ENCODE data around the gene TADA2B. TPM values are rescaled to one million over a fixed set of nuclear protein-coding genes. Genes with fewer than 3 reads are reported as not detected.
A peak's percentile ranks its signal among the peaks of the same experiment; 100 is the strongest.

TADA2B gene
- polyA plus RNA-seq, 2 of the 4 experiments (the other 2 are of a cell fraction) = 6.7 to 10.8 TPM

DNA sequence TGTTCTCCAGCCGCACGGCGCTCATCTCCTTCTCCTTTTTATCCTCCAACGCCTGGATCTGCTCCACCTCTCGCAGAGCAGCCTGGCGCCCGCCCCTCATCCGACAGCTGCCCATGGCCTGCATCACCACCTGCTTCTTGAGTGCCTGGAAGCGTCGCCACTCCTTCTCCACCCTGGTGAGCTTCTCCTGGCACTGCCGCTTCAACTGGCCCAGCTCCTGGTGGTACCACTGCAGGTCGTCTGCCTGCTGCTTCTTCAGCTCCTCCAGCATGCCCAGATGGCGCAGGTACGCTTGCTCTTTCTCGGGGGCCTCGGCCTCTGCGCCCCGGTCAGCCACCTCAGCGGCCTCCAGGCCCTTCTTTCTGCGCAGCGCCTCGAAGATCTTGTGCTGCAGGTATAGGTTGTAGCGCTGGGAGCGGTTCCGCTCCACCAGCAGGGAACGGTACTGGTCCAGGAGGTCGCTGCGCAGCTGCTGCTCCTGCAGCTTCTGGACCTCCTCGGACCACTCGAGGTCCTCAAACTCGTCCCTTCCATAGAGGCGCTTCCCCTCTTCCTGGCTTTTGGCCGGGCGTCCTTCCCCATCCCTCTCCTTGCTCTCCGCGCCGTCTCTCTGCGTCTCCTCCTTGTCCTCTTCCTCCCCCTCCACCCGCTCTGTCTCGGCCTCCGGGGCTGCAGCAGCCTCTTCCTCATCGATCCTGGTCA is 1.2 kb upstream of the TADA2B start:
- ATAC-seq (no peak), DNase-seq (ENCODE audit: low read depth in 1 of 2, low spot score in 1 of 2) (no peak), FAIRE-seq (no peak)
- Histone ChIP-seq H3K4me3 (peak overlapping the region; percentile 85), H3K27ac (peak overlapping the region; percentile 67 to 82; a peak in 5 of 6 replicates), H3K4me1 (peaks cover 12% of the 10 kb centered on the region), H3K9me3 (no peaks in the 10 kb centered on the region), H3K4me2 (peak overlapping the region; percentile 97)
- 61% methylated on average over 32 of the region's 42 CpGs for WGBS (ENCODE audit: missing lambda C conversion rate)
- ChIA-PET POLR2A (interaction anchor here (1.1 to 2.9 kb wide), 2 partner anchors 26 to 133 kb away, joined by 4 to 19 read pairs; partner anchors contain the start of gene GRPEL1), CTCF (interaction anchor here (0.9 to 4.3 kb wide), 10 partner anchors 8 to 324 kb away, joined by 3 to 26 read pairs (median 4); no protein-coding TSS in a partner anchor)
- TF ChIP-seq ESRRA (IDR thresholded peaks at IDR 0.05; ENCODE audit: borderline replicate concordance, low read length) (no peak), HES2 (IDR thresholded peaks at IDR 0.05) (no peak), RCOR1 (IDR thresholded peaks at IDR 0.05; ENCODE audit: low read depth, low read length) (no peak), FOXS1 (CRISPR knock-in tag; IDR thresholded peaks at IDR 0.05) (no peak), BHLHE40 (IDR thresholded peaks at IDR 0.05; ENCODE audit: low read depth, low read length) (no peak), RAD21 (conservative IDR thresholded peaks at IDR 0.05 in 1 of 2, IDR thresholded peaks at IDR 0.05 in 1 of 2) (no peak), RFX5 (IDR thresholded peaks at IDR 0.05) (no peak), CHD4 (IDR thresholded peaks at IDR 0.05; ENCODE audit: borderline replicate concordance) (no peak), POLR2A (IDR thresholded peaks at IDR 0.05; ENCODE audit: low read length) (no peak), KDM1A (IDR thresholded peaks at IDR 0.05; ENCODE audit: low read depth) (no peak), CBX2 (IDR thresholded peaks at IDR 0.05; ENCODE audit: borderline replicate concordance, low read depth) (no peak), KDM5A (IDR thresholded peaks at IDR 0.05) (no peak), REST (IDR thresholded peaks at IDR 0.05) (no peak), E2F6 (IDR thresholded peaks at IDR 0.05; ENCODE audit: borderline replicate concordance, low read depth) (no peak)
- TF ChIP-seq, protein P1, sequence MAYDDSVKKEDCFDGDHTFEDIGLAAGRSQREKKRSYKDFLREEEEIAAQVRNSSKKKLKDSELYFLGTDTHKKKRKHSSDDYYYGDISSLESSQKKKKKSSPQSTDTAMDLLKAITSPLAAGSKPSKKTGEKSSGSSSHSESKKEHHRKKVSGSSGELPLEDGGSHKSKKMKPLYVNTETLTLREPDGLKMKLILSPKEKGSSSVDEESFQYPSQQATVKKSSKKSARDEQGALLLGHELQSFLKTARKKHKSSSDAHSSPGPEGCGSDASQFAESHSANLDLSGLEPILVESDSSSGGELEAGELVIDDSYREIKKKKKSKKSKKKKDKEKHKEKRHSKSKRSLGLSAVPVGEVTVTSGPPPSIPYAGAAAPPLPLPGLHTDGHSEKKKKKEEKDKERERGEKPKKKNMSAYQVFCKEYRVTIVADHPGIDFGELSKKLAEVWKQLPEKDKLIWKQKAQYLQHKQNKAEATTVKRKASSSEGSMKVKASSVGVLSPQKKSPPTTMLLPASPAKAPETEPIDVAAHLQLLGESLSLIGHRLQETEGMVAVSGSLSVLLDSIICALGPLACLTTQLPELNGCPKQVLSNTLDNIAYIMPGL (CRISPR knock-in tag; IDR thresholded peaks at IDR 0.05; ENCODE audit: borderline replicate concordance) = no peak
- TF ChIP-seq, protein P2, sequence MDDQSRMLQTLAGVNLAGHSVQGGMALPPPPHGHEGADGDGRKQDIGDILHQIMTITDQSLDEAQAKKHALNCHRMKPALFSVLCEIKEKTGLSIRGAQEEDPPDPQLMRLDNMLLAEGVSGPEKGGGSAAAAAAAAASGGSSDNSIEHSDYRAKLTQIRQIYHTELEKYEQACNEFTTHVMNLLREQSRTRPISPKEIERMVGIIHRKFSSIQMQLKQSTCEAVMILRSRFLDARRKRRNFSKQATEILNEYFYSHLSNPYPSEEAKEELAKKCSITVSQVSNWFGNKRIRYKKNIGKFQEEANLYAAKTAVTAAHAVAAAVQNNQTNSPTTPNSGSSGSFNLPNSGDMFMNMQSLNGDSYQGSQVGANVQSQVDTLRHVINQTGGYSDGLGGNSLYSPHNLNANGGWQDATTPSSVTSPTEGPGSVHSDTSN (IDR thresholded peaks at IDR 0.05) = no peak
- TF ChIP-seq, protein P3, sequence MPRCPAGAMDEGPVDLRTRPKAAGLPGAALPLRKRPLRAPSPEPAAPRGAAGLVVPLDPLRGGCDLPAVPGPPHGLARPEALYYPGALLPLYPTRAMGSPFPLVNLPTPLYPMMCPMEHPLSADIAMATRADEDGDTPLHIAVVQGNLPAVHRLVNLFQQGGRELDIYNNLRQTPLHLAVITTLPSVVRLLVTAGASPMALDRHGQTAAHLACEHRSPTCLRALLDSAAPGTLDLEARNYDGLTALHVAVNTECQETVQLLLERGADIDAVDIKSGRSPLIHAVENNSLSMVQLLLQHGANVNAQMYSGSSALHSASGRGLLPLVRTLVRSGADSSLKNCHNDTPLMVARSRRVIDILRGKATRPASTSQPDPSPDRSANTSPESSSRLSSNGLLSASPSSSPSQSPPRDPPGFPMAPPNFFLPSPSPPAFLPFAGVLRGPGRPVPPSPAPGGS (IDR thresholded peaks at IDR 0.05) = no peak
- TF ChIP-seq, protein P4, sequence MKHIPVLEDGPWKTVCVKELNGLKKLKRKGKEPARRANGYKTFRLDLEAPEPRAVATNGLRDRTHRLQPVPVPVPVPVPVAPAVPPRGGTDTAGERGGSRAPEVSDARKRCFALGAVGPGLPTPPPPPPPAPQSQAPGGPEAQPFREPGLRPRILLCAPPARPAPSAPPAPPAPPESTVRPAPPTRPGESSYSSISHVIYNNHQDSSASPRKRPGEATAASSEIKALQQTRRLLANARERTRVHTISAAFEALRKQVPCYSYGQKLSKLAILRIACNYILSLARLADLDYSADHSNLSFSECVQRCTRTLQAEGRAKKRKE (CRISPR knock-in tag; IDR thresholded peaks at IDR 0.05; ENCODE audit: low read depth) = no peak

Data from A549 (cell line).